ENCODE results near the gene HEXD. TPM values are rescaled to one million over a fixed set of nuclear protein-coding genes. Genes with fewer than 3 reads are reported as not detected.
"Not testable (repeated sequence)": the region's sequence is repeated elsewhere in the genome, so short reads cannot be mapped to it uniquely, and the experiment has no call there.

The HEXD gene
- total and polyA plus RNA-seq, 3 experiments from 2014 or later: 10.6 to 30.4 (median 29.6) TPM

GRCh38 chr17:82459936-82460335, 41.8 kb downstream of the HEXD start:
- H3K27me3 ChIP-seq (ENCODE audit: insufficient read depth, low read length, poor library complexity, severe bottlenecking); H3K9me3 Mint-ChIP-seq; H3K4me3 ChIP-seq (ENCODE audit: low read length); DNase-seq; H3K27me3 Mint-ChIP-seq; H3K9me3 ChIP-seq (ENCODE audit: low read length): not testable (repeated sequence)
- H3K4me3 Mint-ChIP-seq: peak overlapping the region in 2 of 7 donors; percentile 80 to 89
- Histone ChIP-seq H3K4me1 (ENCODE audit: insufficient read depth, low read length) (peaks cover 18% of the 10 kb centered on the region), H3K27ac (ENCODE audit: low read depth, low read length) (peak overlapping the region; percentile 94), H3K36me3 (ENCODE audit: insufficient read depth, low read length) (peaks cover 28% of the 10 kb centered on the region)
- peak overlapping the region in 1 of 8 donors; percentile 43 for H3K27ac Mint-ChIP-seq
- CTCF ChIA-PET: interaction anchor here (1.6 kb wide), 1 partner anchor 41 kb away, joined by 3 read pairs; no protein-coding TSS in a partner anchor
- POLR2A ChIA-PET: interaction anchor here (1.2 kb wide), 1 partner anchor 11 kb away, joined by 3 read pairs; no protein-coding TSS in a partner anchor
- peaks cover 31 to 38% (median 32%) of the 10 kb centered on the region in 3 donors for H3K4me1 Mint-ChIP-seq
- H3K36me3 Mint-ChIP-seq: peaks cover 0 to 52% (median 12%) of the 10 kb centered on the region in 3 donors

- Mint-ChIP-seq H3K4me1 (peaks cover 31 to 39% (median 39%) of the 10 kb centered on the region in 3 donors), H3K27ac (peak overlapping the region in 2 of 8 donors; percentile 72 to 82), H3K9me3 (no peaks in the 10 kb centered on the region), H3K4me3 (peak overlapping the region in 1 of 7 donors; percentile 64), H3K36me3 (peaks cover 4 to 72% (median 18%) of the 10 kb centered on the region in 3 donors), H3K27me3 (peaks cover 0 to 1% of the 10 kb centered on the region in 2 donors)
- no peaks in the 10 kb centered on the region for H3K27me3 ChIP-seq (ENCODE audit: insufficient read depth, low read length, poor library complexity, severe bottlenecking)
- DNase-seq: no peak
- H3K9me3 ChIP-seq (ENCODE audit: low read length): no peaks in the 10 kb centered on the region
- peaks cover 36% of the 10 kb centered on the region for H3K36me3 ChIP-seq (ENCODE audit: insufficient read depth, low read length)
- POLR2A ChIA-PET: interaction anchor here (1.2 kb wide), 1 partner anchor 10 kb away, joined by 3 read pairs; no protein-coding TSS in a partner anchor
- peaks cover 16% of the 10 kb centered on the region for H3K4me1 ChIP-seq (ENCODE audit: insufficient read depth, low read length)
- H3K27ac ChIP-seq (ENCODE audit: low read depth, low read length): peak overlapping the region; percentile 60
- CTCF ChIA-PET: interaction anchor here (0.8 kb wide), 1 partner anchor 9 kb away, joined by 4 read pairs; no protein-coding TSS in a partner anchor
- H3K4me3 ChIP-seq (ENCODE audit: low read length): no peak overlapping the region
Measured at GRCh38 chr17:82461827-82462524, 43.8 kb downstream of the HEXD start.

DNA sequence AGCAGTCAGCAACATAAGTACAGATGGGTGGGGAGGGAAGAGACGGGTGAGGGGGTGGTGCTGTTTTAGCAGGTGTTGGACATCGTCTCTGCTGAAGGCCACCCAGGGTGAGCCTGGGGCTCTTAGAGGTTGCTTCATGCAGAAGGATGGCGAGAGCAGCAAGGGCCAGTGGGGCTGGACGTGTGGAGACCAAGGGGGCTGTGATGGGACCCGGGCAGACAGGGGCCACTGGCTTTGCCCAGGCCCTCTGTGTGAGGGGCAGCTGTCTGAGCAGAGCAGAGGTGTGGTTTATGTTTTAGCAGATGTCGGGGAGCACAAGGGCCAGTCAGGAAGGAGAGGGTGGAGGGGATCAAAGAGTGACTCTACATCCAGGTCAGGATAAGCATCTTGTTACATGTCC, 45.2 kb downstream of the HEXD start:
- H3K9me3 Mint-ChIP-seq: no peaks in the 10 kb centered on the region
- POLR2A ChIA-PET: interaction anchor here (1.2 kb wide), 1 partner anchor 11 kb away, joined by 3 read pairs; no protein-coding TSS in a partner anchor
- H3K4me1 ChIP-seq (ENCODE audit: insufficient read depth, low read length): peaks cover 6% of the 10 kb centered on the region
- peak overlapping the region in 1 of 7 donors; percentile 30 for H3K4me3 Mint-ChIP-seq
- H3K27ac Mint-ChIP-seq: peak overlapping the region in 3 of 8 donors; percentile 55 to 74 (median 65)
- peaks cover 21 to 29% (median 28%) of the 10 kb centered on the region in 3 donors for H3K4me1 Mint-ChIP-seq
- CTCF ChIA-PET: no interaction called here
- H3K27me3 ChIP-seq (ENCODE audit: insufficient read depth, low read length, poor library complexity, severe bottlenecking): no peaks in the 10 kb centered on the region
- H3K27ac ChIP-seq (ENCODE audit: low read depth, low read length): no peak overlapping the region
- H3K4me3 ChIP-seq (ENCODE audit: low read length): no peak overlapping the region
- DNase-seq: no peak
- H3K9me3 ChIP-seq (ENCODE audit: low read length): no peaks in the 10 kb centered on the region
- peaks cover 4 to 80% (median 18%) of the 10 kb centered on the region in 3 donors for H3K36me3 Mint-ChIP-seq
- peaks cover 42% of the 10 kb centered on the region for H3K36me3 ChIP-seq (ENCODE audit: insufficient read depth, low read length)
- no peaks in the 10 kb centered on the region for H3K27me3 Mint-ChIP-seq

DNA sequence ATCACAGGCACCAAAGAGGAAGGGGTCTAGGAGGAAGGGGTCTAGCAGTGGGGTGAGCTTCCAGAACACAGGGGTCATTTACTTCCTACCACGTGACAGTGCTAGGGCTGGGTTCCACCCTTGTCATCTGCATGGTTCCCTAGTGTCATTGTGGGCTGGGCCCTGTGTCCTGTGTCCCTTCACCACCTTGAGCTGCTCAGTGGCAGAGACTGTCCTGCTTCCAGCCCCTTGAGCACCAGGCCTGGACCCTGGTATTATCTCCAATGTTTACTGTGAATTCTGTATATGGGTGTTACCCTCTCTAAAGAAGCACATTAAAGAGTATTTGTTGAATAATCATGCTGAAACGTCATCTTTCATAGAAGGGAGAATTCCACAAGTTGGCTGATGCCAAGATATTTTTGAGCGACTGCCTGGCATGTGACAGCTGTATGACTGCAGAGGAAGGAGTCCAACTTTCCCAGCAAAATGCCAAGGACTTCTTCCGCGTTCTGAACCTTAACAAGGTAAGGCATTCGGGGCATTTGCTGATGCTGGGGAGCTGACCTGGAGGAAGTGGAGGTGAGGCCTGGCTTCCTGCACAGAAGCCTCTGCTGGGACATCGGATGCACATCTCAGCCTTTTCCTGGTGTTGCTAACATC, 45.9 kb downstream of the HEXD start:
- DNase-seq: no peak
- Histone ChIP-seq H3K27me3 (ENCODE audit: insufficient read depth, low read length, poor library complexity, severe bottlenecking) (no peaks in the 10 kb centered on the region), H3K4me3 (ENCODE audit: low read length) (no peak overlapping the region), H3K27ac (ENCODE audit: low read depth, low read length) (no peak overlapping the region), H3K36me3 (ENCODE audit: insufficient read depth, low read length) (peaks cover 48% of the 10 kb centered on the region), H3K9me3 (ENCODE audit: low read length) (no peaks in the 10 kb centered on the region), H3K4me1 (ENCODE audit: insufficient read depth, low read length) (peaks cover 5% of the 10 kb centered on the region)
- H3K4me3 Mint-ChIP-seq: no peak overlapping the region
- no peaks in the 10 kb centered on the region for H3K27me3 Mint-ChIP-seq
- H3K4me1 Mint-ChIP-seq: peaks cover 20 to 31% (median 27%) of the 10 kb centered on the region in 3 donors
- H3K9me3 Mint-ChIP-seq: no peaks in the 10 kb centered on the region
- peaks cover 4 to 85% (median 24%) of the 10 kb centered on the region in 3 donors for H3K36me3 Mint-ChIP-seq
- POLR2A ChIA-PET: no interaction called here
- CTCF ChIA-PET: no interaction called here
- peak overlapping the region in 2 of 8 donors; percentile 36 to 81 for H3K27ac Mint-ChIP-seq

- no peak for DNase-seq
- CTCF ChIA-PET: no interaction called here
- no peak overlapping the region for H3K4me3 Mint-ChIP-seq
- Histone ChIP-seq H3K27ac (ENCODE audit: low read depth, low read length) (no peak overlapping the region), H3K4me3 (ENCODE audit: low read length) (no peak overlapping the region), H3K9me3 (ENCODE audit: low read length) (no peaks in the 10 kb centered on the region), H3K4me1 (ENCODE audit: insufficient read depth, low read length) (peaks cover under 1% of the 10 kb centered on the region), H3K36me3 (ENCODE audit: insufficient read depth, low read length) (peaks cover 48% of the 10 kb centered on the region), H3K27me3 (ENCODE audit: insufficient read depth, low read length, poor library complexity, severe bottlenecking) (no peaks in the 10 kb centered on the region)
- POLR2A ChIA-PET: no interaction called here
- H3K4me1 Mint-ChIP-seq: peaks cover 16 to 26% (median 22%) of the 10 kb centered on the region in 3 donors
- no peaks in the 10 kb centered on the region for H3K9me3 Mint-ChIP-seq
- peaks cover 4 to 85% (median 24%) of the 10 kb centered on the region in 3 donors for H3K36me3 Mint-ChIP-seq
- no peaks in the 10 kb centered on the region for H3K27me3 Mint-ChIP-seq
- no peak overlapping the region for H3K27ac Mint-ChIP-seq
Measured at GRCh38 chr17:82464567-82464929, 46.4 kb downstream of the HEXD start.

DNA sequence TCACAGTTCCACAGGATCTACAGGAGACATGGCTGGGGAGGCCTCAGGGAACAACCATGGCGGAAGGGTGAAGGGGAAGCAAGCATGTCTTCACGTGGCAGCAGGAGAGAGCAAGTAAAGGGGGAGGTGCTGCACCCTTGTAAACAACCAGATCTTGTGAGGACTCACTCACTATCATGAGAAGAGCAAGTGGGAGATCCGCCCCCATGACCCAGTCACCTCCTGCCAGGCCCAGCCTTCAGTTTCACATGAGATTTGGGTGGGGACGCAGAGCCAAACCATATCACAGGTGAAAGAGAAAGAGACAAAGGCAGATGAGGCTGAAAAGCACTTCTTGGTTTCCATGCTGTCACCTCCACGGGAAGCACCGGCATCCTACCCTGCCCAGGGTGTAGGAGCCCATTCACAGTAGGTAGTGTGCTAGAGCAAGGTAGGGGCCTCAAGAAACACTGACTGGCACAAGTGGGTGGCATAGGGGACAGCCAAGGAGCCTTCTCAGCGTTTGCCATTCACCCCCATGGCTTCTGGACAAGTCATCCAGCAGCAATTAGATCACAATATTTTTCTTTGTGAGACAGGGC, 47.0 kb downstream of the HEXD start:
- CTCF ChIA-PET: no interaction called here
- peaks cover 7 to 85% (median 25%) of the 10 kb centered on the region in 3 donors for H3K36me3 Mint-ChIP-seq
- H3K9me3 Mint-ChIP-seq: no peaks in the 10 kb centered on the region
- no peaks in the 10 kb centered on the region for H3K27me3 Mint-ChIP-seq
- POLR2A ChIA-PET: no interaction called here
- H3K4me3 Mint-ChIP-seq: no peak overlapping the region
- Histone ChIP-seq H3K4me3 (ENCODE audit: low read length) (no peak overlapping the region), H3K4me1 (ENCODE audit: insufficient read depth, low read length) (no peaks in the 10 kb centered on the region), H3K9me3 (ENCODE audit: low read length) (no peaks in the 10 kb centered on the region), H3K27me3 (ENCODE audit: insufficient read depth, low read length, poor library complexity, severe bottlenecking) (no peaks in the 10 kb centered on the region), H3K27ac (ENCODE audit: low read depth, low read length) (no peak overlapping the region), H3K36me3 (ENCODE audit: insufficient read depth, low read length) (peaks cover 48% of the 10 kb centered on the region)
- peaks cover 17 to 23% (median 20%) of the 10 kb centered on the region in 3 donors for H3K4me1 Mint-ChIP-seq
- H3K27ac Mint-ChIP-seq: peak overlapping the region in 2 of 8 donors; percentile 78 to 80
- DNase-seq: no peak

GRCh38 chr17:82468692-82469091, 50.5 kb downstream of the HEXD start:
- Mint-ChIP-seq H3K27ac (peak overlapping the region in 4 of 8 donors; percentile 4 to 55 (median 23)), H3K4me3 (no peak overlapping the region), H3K4me1 (peaks cover 5 to 13% (median 10%) of the 10 kb centered on the region in 3 donors), H3K27me3 (no peaks in the 10 kb centered on the region), H3K9me3 (no peaks in the 10 kb centered on the region), H3K36me3 (peaks cover 7 to 69% (median 23%) of the 10 kb centered on the region in 3 donors)
- no peaks in the 10 kb centered on the region for H3K4me1 ChIP-seq (ENCODE audit: insufficient read depth, low read length)
- no peak overlapping the region for H3K4me3 ChIP-seq (ENCODE audit: low read length)
- ChIA-PET CTCF (no interaction called here), POLR2A (no interaction called here)
- no peaks in the 10 kb centered on the region for H3K27me3 ChIP-seq (ENCODE audit: insufficient read depth, low read length, poor library complexity, severe bottlenecking)
- no peaks in the 10 kb centered on the region for H3K9me3 ChIP-seq (ENCODE audit: low read length)
- no peak overlapping the region for H3K27ac ChIP-seq (ENCODE audit: low read depth, low read length)
- no peak for DNase-seq
- peaks cover 33% of the 10 kb centered on the region for H3K36me3 ChIP-seq (ENCODE audit: insufficient read depth, low read length)

Measured in CD8-positive, alpha-beta memory T cell (primary cell).